GM12891 (cell line): ENCODE measurements around the gene CAMTA1.

Experiments
- POLR2A ChIP-seq: IDR thresholded peaks from 2 replicates; pipeline ENCODE4 v1.6.1; 2011; ENCODE audit warnings: low read depth, low read length, control low read depth
- POLR2AphosphoS5 ChIP-seq: IDR thresholded peaks from 2 replicates; pipeline ENCODE4 v1.6.1; 2011; ENCODE audit warnings: low read depth, low read length, control low read depth
- TAF1 ChIP-seq: IDR thresholded peaks from 2 replicates; pipeline ENCODE4 v1.6.1; 2011; ENCODE audit warnings: low read depth, low read length, control low read depth

- no peak for TF ChIP-seq POLR2A
- TF ChIP-seq POLR2AphosphoS5, result no peak
- no peak for TF ChIP-seq TAF1
Measured at GRCh38 chr1:7526867-7527732, 741.8 kb downstream of the CAMTA1 start.
